ENCODE measurements around the gene THYN1.

Gene THYN1

GRCh38 chr11:134246100-134246499 lies 7.1 kb downstream of the THYN1 start:
- DNase-seq = no peak

GRCh38 chr11:134245434-134245833 lies 7.7 kb downstream of the THYN1 start:
- no peak for DNase-seq

GRCh38 chr11:134244593-134244992 lies 8.6 kb downstream of the THYN1 start:
- no peak for DNase-seq

- DNase-seq = no peak
Measured at GRCh38 chr11:134243913-134244312, 9.2 kb downstream of the THYN1 start.

- DNase-seq = no peak
Measured at GRCh38 chr11:134242376-134242775, 10.8 kb downstream of the THYN1 start.

GRCh38 chr11:134240592-134240991 lies 12.6 kb downstream of the THYN1 start:
- no peak for DNase-seq

GRCh38 chr11:134238956-134239355 lies 14.2 kb downstream of the THYN1 start:
- no peak for DNase-seq

- DNase-seq = no peak
Measured at GRCh38 chr11:134237557-134237922, 15.6 kb downstream of the THYN1 start.

- no peak for DNase-seq
Measured at GRCh38 chr11:134236834-134237556, 16.2 kb downstream of the THYN1 start.

- DNase-seq = no peak
Measured at GRCh38 chr11:134235399-134235798, 17.8 kb downstream of the THYN1 start.

- no peak for DNase-seq
Measured at GRCh38 chr11:134233729-134234179, 19.4 kb downstream of the THYN1 start.

GRCh38 chr11:134231958-134232659 lies 21.0 kb downstream of the THYN1 start:
- DNase-seq = no peak

GRCh38 chr11:134230339-134230738 lies 22.8 kb downstream of the THYN1 start:
- no peak for DNase-seq

GRCh38 chr11:134229126-134229790 lies 23.9 kb downstream of the THYN1 start:
- DNase-seq = no peak

GRCh38 chr11:134228625-134229024 lies 24.5 kb downstream of the THYN1 start:
- DNase-seq = no peak

- no peak for DNase-seq
Measured at GRCh38 chr11:134226806-134227325, 26.3 kb downstream of the THYN1 start.

GRCh38 chr11:134224710-134225664 lies 28.2 kb downstream of the THYN1 start:
- peak; percentile 62 for DNase-seq

GRCh38 chr11:134223836-134224709 lies 29.1 kb downstream of the THYN1 start, which contains the start of the genes NCAPD3 and VPS26B:
Gene NCAPD3 (minus strand): TSS chr11:134223967. CDS start chr11:134223926, 41 bp downstream.
Gene VPS26B (plus strand): TSS chr11:134224671. CDS start chr11:134225123, 452 bp downstream.
- DNase-seq = peak; percentile 86

- DNase-seq = no peak
Measured at GRCh38 chr11:134223121-134223520, 30.0 kb downstream of the THYN1 start.

GRCh38 chr11:134216816-134217215 lies 36.3 kb downstream of the THYN1 start:
- no peak for DNase-seq

GRCh38 chr11:134215836-134216235 lies 37.3 kb downstream of the THYN1 start:
- DNase-seq = no peak
